HG02642 (cell line): ENCODE results near the gene KRTAP5-2.

Experiments
- ATAC-seq: cut with Tn5 transposase; IDR thresholded peaks from one replicate; pipeline ENCODE4 v1.9.1; 2021; ENCODE audit warnings: mild to moderate bottlenecking; ENCODE audit not compliant: unreplicated experiment, poor library complexity

The KRTAP5-2 gene

DNA sequence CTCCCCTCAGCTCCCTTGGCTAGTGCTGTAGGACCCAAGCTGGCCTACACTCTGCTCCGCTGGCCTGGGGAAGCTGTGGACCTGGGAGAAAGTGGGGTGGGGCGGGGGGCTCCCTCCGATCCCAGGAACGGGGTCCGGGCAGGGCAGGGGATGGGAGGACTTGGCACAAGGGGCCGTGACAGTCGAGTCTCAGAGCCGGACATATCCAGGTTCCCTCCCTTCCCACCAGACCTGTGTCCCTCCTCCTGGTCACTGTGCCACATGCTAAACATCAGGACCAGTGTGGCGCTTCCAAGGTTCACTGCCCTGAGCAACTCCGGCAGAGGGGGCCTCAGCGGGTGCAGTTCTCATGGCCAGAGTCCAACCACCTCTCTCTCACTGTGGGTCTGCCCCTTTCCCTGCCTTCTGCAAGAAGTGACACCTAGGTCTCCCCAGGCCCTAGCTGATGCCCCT lies 28.1 kb downstream of the KRTAP5-2 start:
- ATAC-seq: no peak

DNA sequence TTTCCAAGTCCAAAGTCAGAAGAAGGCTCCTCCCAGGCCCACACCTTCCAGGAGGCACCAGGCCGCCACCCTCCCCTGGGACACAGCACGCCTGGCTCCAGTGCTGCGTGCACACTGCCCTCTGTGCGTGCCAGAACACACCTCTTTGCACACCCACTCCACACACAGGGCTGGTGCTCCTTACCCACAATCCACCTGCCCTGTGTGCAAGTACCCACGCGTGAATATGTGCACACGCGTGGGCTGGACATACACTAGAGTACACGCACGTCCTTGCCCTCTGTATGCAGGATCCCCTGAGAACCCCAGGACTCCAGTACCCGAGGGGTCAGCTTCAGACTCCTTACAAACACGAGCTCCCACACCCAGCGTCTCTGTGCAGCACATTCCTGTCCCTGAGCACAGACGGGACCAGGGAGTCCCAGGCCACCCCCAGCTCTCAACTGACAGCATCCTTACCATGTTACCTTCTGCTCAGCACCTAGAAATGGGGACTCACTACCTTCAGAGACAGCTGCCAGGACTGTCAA lies 28.8 kb downstream of the KRTAP5-2 start:
- ATAC-seq: no peak

DNA sequence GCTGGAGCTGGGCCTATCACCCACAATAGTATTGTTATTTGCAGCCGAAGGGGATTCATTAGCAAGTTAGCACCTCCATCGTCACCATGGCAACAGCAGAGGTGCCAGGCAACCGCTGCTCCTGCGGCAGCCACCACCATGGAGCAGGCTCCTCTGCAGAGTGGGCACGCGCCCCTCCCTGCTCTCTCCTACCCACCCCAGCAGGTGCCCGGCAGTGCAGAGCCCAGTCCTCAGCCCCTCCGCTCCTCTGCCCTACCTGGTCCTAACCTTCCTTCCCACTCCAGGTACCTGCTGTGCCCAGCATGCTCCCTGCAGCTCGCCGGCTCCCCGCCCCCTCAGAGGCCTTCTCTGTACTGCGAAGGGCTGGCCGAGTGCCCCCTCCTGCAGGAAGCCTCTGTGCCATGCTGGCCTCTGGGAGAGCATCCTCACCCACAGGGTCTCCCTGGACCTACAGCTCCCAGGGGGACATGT lies 29.6 kb downstream of the KRTAP5-2 start:
- no peak for ATAC-seq

DNA sequence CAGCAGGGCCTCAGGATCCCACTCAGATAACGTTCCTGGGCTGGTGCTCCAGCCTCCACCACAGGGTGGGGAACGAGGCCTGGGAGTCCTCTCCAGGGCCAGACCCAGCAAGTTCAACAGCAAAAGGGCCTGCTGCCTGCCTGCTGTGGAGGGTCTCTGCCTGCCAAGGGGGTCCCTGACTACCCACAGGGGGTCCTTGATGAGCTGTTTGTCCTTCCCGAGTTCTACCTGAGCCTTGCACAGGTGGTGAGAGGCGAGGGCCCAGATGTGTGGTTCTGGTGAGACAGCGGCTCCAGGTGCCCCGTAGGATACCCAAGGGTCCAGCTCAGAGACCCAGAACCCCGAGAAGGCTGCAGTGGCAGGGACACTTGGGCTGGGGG lies 30.4 kb downstream of the KRTAP5-2 start:
- ATAC-seq: no peak

DNA sequence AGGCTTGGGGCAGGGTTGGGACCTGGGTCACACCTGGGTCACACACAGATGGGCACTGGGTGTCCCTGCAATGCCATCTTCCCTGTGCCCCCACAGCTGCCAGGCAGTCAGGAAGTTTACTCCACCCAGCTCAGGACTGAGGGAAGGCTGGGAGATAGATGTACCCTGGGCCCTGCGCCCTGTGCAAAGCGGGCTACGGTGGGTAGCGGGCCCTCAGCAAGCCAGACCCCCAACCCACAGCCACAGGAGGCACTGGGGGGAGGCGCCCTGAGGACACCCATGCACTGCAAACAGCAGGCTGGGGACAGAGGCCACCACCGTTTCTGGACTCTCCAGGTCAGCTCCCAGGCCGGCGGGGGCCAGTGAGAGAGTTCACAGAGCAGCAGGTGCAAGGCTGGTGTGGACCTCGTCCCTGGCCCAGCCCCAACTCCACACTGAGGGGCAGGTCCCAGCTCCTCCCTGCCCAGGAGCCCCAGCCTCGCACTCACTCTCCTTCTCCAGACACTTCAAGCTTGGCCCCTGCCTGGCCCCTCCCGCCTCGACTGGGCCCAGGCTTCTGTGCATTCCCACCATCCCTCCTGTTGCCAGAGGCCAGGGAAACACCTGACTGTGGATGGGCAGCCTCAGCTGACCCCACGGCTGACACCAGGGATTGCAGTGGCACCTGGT lies 30.9 kb downstream of the KRTAP5-2 start:
- no peak for ATAC-seq

DNA sequence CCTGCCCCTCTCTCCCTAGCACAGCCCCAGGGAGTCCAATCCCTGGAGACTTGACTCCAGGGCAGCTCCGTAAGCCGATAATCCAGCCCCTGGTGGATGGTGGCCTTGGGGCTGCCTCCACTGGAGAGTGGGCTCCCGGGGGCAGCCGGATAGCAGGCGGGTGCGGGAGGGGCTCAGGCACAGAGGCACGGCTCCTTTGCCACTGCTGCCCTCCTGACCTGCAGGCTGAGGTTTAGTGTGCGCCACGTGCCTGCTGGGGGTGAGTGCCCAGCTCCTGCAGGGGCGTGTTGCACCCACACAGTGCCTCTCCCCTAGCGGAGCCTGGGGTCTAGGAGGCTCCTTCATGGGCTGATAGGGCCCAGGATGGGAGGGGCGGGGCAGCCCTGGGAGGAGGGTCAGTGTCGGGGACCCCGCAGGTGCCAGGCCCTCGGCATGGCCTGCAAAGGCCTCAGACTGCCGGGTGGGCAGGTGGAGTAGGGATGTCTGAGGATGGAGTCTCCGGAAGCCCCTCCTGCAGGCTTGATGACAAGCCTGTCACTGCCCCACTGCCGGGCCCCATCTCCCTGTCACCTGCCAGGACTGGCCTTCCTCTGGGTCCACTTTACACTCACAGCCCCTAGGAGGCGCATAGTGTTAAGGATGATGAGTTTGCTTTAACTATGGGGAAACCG lies 31.6 kb downstream of the KRTAP5-2 start:
- no peak for ATAC-seq

DNA sequence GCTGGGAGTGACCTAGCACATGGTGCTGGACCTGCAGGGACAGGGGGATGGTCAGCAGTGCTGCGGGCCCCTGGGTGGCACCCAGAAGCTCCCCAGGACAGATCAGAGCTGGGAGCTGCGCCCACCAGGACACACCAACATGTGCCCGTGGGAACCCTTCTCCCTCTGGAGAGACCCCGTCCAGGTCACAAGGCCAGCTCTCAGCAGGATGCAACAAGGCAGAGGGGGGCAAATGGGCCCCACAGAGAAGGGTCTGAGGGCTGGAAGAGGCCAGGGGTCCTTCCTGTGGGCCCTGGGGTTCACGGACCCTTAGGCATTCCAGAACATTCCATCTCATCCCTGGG lies 32.2 kb downstream of the KRTAP5-2 start:
- ATAC-seq: no peak

DNA sequence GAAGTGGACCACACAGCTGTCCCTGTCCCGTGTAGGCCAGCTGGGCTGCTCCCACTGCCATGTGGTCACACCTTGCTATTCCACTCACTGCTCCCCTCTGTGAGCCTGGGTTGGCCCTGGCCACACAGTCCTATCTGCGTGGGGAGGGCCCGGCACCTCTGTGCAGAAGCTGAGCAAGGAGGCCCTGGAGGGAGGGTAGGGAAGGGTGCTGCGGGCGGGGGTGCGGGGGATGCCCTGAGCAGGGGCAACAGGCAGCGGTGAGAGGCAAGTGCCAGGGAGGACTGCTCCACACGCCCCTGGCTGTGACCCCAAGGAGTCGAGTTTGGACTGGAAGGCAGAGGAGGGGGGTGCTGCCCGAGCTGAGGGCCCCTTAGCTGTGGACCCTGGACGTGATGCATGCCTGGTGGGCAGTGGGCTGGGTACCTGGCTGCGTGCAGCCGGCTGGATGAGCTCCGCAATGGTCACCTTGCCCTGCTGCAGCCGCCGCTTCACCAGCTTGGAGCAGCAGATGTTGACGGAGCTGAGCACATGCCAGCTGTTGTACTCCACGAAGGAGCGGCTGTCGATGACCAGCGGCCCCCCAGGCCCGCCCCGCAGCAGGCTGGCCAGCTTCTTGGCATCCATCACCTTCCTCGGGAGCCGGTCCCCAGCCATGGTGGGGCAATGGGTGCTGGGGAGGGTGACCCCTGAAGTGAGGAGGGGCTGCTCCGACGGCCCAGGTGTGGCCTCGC lies 32.8 kb downstream of the KRTAP5-2 start:
- no peak for ATAC-seq

DNA sequence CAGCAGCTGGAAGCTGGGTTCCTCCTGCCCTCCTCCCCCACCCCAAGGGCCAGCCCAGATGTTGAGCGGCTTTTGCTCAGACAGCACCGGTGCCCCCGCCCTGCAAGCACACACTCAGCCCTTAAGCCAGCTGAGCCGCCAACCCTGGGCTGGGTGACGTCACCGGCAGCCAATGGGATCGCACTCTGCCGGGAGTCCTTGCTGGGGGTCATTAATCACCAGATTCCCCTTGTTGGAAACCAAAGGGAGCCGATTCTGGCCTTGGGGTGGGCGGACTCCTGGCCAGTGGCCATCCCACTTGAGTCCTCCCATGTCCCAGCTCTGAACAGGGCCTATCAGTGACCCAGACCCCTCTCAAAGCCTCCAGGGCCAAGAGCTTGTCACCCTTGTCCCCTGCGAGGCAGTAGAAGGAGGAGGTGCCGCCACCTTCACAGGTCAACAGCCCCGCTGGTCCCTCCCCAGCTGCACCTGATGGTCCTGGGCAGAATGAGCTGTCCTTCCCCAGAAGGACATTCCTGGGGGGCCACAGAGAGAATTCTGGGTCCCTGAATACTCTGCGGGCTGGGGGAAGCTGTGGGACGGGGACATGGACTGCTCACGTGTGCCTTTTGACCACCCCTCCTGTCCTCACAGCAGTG lies 33.4 kb downstream of the KRTAP5-2 start:
- no peak for ATAC-seq

DNA sequence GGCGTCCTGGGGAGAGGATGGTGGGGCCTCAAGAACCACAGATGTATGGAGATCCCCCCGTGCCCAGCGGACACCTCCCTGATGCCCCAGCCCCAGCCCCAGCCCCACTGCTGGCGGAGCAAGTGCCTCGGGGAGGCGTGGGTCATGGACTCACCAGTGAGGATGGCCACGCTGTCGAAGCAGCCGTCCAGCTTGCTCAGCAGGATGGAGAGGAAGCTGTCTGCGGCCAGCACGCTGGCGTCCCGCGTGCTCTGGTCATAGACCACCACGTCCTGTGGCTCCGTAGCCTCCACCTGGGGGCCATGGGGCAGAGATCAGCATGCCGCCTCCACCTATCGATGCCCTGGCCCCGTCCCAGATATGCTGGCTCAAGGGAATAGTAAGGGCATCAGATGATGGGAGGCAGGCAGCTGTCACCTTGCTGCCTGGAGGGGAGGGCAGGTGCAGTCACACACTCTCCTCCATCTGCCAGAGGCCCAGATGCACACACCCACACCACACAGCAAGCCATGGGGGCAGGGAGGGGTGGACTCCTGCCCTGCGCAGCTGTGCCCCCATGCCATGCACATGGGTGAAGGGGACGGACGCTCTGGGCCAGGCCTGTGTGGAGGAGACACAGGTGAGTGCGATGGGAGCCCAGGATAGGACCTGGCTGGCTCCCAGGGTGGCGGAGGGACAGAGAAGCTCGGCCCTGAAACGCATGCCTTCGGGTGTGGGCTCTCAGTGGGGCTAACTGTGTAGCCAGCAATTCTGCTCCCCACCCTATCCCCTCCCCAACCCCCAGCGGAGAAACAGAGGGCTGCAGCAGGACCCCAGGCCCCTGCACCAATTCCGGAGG lies 34.2 kb downstream of the KRTAP5-2 start:
- ATAC-seq: no peak

DNA sequence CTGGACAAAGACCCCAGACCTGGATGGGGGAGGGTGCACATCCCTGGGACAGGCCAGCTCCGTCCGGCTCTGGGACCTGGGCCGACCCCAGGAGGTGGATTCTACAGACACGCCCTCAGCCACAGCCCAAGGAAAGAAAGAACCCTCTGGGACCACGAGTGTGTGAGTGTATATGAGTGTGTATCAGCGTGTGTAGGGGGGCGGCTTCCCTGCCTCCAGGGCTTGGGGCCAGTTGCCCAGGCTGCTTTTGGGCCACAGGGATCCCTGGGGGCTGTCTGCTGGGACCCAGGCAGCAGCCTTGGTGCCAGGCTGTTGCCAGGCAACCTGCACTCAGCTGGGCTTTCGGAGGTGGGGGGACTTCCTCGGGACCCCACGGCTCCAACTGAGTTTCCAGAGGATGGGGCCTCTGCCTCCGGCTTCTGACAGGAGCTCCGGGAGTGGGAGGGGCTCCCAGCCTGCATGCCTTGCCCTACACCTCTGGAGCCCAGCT lies 34.9 kb downstream of the KRTAP5-2 start:
- ATAC-seq: no peak

DNA sequence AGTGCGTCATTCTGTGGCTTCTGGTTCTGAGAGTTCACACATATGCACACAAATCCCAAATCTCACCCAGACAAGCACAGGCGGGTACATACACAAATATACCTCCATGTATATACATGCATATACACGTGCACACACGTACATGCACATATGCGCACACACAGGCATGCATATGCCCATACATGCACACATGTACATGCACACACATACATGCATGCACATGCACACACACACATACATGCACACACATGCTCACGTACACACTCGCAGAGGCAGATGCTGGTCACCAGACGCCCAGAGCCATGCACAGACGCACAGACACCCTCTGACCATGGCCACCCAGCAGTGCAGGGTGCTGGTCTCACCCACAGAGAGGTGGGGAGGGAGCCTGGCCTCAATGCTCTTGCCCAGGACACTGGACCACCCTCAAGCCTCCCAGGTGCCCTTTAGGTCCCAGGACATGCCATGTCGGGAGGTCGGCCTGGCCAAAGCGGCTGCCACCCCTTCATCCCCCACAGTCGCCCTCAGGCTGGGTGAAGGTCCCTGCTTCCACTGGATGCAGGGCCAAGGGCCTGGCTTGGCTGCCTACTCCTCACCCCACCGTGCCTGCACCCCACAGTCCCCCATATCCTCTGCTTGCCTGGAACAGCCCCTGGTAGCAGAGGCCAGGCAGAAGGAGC lies 35.5 kb downstream of the KRTAP5-2 start:
- no peak for ATAC-seq

DNA sequence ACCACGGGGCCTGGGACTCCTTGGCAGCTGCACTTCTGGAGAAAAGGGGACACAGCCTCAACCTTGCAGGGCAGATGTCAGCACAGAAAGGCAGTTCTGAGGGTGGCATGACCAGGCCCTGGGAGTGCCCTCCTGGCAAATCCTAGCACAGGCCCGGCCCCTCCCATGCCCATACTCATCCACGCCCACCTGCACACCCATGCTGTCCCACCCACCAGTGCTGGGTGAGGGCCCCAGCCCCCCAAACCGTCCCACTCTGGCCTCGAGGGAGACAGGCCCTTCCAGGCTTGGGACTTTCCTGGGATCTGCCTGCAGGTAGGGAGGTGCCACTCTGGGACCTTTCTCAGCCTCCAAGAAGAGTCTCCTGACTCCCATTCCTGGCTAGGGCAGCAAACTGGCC lies 36.1 kb downstream of the KRTAP5-2 start:
- ATAC-seq: no peak

DNA sequence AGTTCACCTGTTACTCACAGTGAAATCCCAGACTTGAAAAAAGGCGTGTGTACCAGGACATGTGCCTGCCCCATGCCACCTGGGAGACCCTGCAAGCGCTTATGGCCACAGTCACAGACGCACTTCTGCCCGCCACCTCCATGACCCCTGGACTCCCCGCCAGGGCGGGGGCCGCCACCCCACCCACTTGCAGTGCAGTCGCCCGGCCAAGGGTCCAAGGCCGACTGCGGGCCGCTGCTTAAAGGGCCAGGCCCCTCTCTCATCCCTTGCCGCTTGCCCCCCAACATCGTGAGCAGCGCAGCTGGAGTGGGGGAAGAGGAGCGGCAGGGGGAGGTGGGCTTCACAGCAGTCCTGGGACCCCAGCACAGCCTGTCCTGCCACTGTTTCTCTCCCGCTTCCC lies 36.8 kb downstream of the KRTAP5-2 start:
- ATAC-seq: no peak

DNA sequence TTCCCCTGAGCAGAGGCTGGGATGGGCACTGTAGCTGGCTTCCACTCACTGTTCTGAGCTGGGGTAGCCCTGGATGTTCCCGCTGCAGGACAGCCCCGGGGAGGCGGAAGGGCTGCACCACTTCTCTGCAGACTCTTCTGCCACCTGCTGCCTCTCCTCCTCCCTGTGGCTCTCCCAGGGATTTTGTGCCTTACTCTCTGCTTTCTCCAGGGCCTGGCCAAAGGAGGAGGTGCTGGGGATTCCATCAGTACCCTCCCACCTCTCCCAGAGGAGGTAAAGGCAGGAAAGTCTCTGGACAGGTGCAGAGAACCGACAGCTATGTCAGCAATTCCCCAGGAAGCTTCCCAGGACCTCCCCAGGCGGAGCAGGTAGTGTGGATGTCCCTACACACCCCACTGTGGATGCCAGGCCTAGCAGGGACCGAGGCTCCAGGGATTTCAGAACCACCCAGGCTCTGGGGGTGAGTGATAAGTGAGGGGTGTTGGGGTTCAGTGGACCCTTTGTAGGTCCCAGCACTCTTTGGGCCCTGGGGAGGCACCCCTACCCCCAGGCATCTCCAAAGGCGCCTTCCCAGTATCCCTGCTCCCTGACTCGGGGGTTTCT lies 37.3 kb downstream of the KRTAP5-2 start:
- no peak for ATAC-seq

DNA sequence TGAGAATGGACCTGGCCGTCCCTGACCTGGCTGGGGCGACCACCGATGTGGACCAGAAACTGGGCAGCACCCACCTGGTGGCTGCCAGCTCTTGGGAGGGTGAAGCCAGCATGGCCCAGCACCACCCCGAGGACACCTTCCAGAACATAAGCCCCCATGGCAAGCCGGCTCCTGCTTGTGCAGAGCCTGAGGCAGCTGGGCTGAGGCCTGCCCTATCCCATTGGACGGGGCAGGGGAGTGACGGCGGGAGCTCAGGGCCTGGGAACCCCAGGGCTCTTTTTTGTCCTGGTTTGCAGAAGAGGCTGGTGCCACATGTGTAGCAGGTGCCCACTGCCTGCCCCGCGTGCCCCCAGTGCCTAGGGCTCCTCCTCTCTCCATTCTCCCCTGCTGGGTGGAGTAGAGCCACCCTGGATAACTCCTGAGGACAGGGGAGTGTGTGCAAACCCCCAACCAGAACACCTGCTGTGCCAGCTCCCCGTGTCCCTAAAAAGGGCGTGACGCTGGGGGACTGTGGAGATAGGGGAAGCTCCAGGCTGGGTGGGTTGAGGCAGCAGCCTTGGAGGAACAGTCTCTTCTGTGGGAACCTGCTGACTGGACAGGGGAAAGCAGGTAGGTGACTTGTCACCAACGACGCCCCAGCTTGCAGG lies 38.0 kb downstream of the KRTAP5-2 start:
- no peak for ATAC-seq

DNA sequence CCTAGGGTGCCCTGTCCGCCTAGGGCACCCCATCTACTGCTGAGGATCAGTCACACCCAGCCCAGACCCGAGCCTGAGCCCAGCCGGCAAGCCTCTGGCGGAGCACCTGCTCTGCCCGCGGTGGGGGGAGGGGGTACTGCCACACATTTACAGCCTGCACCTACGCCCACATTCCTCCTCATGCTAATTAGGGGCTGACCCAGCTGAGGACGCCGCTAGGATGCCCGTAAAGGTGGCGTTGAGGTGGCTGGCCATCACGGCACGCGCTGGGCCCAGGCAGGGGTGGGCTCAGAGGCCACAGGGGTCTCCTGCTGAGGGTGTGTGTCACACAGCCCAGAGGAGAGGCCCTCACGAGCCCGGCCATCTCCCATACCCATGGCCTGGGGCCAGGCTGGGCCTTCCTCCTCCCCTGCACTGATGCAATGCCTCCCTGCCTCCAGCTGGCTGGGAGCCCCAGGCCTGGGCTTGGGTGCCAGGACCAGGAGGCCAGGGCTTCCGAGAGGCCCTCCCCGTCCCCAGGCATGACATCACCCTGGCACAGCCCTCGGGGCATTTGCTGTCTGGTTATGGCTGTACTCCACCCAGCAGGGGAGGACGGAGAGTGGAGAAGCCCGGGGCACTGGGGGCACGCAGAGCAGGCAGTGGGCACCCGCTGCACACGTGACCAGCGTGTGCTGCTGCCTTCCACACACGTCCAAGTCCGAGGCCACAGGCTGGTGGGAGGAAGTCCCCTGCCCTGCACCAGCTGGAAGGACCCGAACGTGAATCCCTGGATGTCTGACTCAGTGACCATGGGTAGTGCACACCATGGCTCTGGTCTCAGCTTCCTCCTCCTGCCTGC lies 38.8 kb downstream of the KRTAP5-2 start:
- no peak for ATAC-seq

DNA sequence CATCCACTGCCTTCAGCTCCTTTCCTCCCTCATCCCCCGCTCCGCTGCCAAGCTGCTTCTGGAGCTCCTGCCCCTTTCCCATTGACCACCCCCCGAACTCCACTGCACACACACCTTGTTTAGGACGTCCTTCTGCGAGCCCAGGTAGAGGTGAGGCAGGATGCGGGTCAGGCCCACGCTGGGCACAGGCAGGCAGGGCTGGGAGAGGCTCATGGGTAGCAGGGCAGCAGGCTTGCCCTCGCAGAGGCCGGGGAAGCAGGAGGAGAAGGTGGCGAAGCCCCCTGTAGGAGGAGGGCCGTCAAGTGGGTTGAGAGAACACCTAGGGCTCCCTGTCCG lies 39.4 kb downstream of the KRTAP5-2 start:
- no peak for ATAC-seq
